Body of pancreas (tissue), 4 donors: ENCODE data around the gene C4orf51. TPM values are rescaled to one million over a fixed set of nuclear protein-coding genes. Genes with fewer than 3 reads are reported as not detected.
A peak's percentile ranks its signal among the peaks of the same experiment; 100 is the strongest.

Experiments used
- ATAC-seq: fragments of 150-250 bp; one replicate; pipeline ENCODE4 v1.9.1; 2016
- DNase-seq, 4 donors: peaks; one replicate each; pipeline ENCODE4 v3.0.0-alpha.2; 2019
- H3K27ac ChIP-seq, 4 donors: fragments of 200-600 bp; sonication (generic); 1 replicate in 3 of 4; 2 replicates in 1 of 4; pipeline versions ENCODE4 v1.5.1 to v1.6.1; 2016 to 2019; ENCODE audit warnings: mild to moderate bottlenecking in 1 of 4, mixed read lengths in 1 of 4, moderate library complexity in 1 of 4
- H3K27me3 ChIP-seq, 2 donors: fragments of 200-600 bp; sonication (generic); one replicate each; pipeline ENCODE4 v1.6.0; 2016; ENCODE audit warnings: mild to moderate bottlenecking in 1 of 2
- H3K36me3 ChIP-seq, 2 donors: fragments of 200-600 bp; sonication (generic); replicated peaks in 1 of 2; 2 replicates each; pipeline ENCODE4 v1.5.1; 2016; ENCODE audit warnings: low read depth in 2 of 2; ENCODE audit not compliant: insufficient read depth in 1 of 2
- H3K4me1 ChIP-seq: fragments of 200-600 bp; sonication (generic); one replicate; pipeline ENCODE4 v1.6.0; 2016
- H3K4me3 ChIP-seq, 2 donors: fragments of 200-600 bp; sonication (generic); 1 replicate in 1 of 2; 2 replicates in 1 of 2; pipeline ENCODE4 v1.5.1; 2016 to 2019
- H3K9me3 ChIP-seq, 3 donors: fragments of 200-600 bp; sonication (generic); 1 replicate in 2 of 3; 2 replicates in 1 of 3; pipeline ENCODE4 v1.5.1; 2016
- CTCF ChIP-seq, 7 experiments: fragments of 450-650 bp in 4 of 7; fragments of 200-600 bp in 3 of 7; sonication (generic) in 3 of 7; IDR thresholded peaks; one replicate each; pipeline ENCODE4 v1.5.1; 2016 to 2019; ENCODE audit warnings: antibody characterized with exemption in 7 of 7
- POLR2A ChIP-seq, 3 donors: fragments of 450-650 bp; IDR thresholded peaks; one replicate each; pipeline ENCODE4 v1.6.1; 2016; ENCODE audit warnings: antibody characterized with exemption in 3 of 3, mild to moderate bottlenecking in 2 of 3
- WGBS, 2 donors: methylation state at CpG; one replicate each; pipeline ENCODE4 v1.1.5; 2017; 5-methylcytosine and 5-hydroxymethylcytosine counted together
- intact Hi-C: fragments of 100-400 bp; cut with DNase I; formaldehyde crosslinking; loops from one replicate; pipeline ENCODE4 v1.15.1; 2023
- total RNA-seq, 2 donors: library from RNA; depleted of rRNA; stranded (reverse); fragments of >200 nt; gene quantifications; one replicate each; pipeline ENCODE4 v1.1.0, GENCODE V29; 2016

C4orf51 gene
- total RNA-seq, 2 donors from 2014 or later, result not detected

- Histone ChIP-seq H3K9me3 (no peaks in the 10 kb centered on the region), H3K4me3 (no peak overlapping the region), H3K27ac (no peak overlapping the region), H3K36me3 (no peaks in the 10 kb centered on the region), H3K4me1 (peaks cover 11% of the 10 kb centered on the region), H3K27me3 (no peaks in the 10 kb centered on the region)
- no peak for ATAC-seq
- WGBS, 2 donors, result 82 to 95% methylated on average over 3 of the region's 3 CpGs
- DNase-seq, result no peak
- intact Hi-C loops, result no loop called here
- no peak for TF ChIP-seq POLR2A (IDR thresholded peaks at IDR 0.05)
- TF ChIP-seq CTCF (IDR thresholded peaks at IDR 0.05), result no peak
Observed at GRCh38 chr4:145720656-145721055, 40.7 kb downstream of the C4orf51 start.

- Histone ChIP-seq H3K4me3 (no peak overlapping the region), H3K9me3 (no peaks in the 10 kb centered on the region), H3K36me3 (no peaks in the 10 kb centered on the region), H3K27ac (no peak overlapping the region), H3K4me1 (peaks cover 11% of the 10 kb centered on the region), H3K27me3 (no peaks in the 10 kb centered on the region)
- intact Hi-C loops, result no loop called here
- DNase-seq, result no peak
- TF ChIP-seq POLR2A (IDR thresholded peaks at IDR 0.05) (no peak), CTCF (IDR thresholded peaks at IDR 0.05) (no peak)
- ATAC-seq, result no peak
- WGBS, 2 donors, result 100% methylated on average over 1 of the region's 1 CpG
Observed at GRCh38 chr4:145722561-145722960, 42.6 kb downstream of the C4orf51 start.

DNA sequence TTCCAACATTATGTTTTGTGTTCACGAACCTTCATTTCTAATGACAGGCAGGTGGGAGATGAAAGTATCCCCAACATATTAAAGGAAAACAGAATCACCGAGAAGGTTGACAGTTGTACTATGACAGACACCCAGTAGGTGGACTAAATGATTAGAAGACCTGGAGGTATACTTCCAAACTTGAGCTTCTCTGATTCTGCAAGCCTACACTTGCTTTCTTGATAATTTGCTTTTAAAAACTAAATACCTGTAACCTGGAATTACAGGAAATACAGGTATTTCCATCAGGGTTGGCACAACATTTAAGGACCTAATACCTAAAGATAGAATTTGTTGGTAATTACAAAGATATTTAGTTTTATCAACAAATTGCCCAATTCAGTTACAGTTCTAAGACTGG is 43.4 kb downstream of the C4orf51 start:
- WGBS, 2 donors, result 62 to 64% methylated on average over 2 of the region's 2 CpGs
- DNase-seq (no peak), ATAC-seq (peak; percentile 38)
- intact Hi-C loops, result no loop called here
- Histone ChIP-seq H3K4me3 (no peak overlapping the region), H3K27me3 (no peaks in the 10 kb centered on the region), H3K27ac (no peak overlapping the region), H3K9me3 (no peaks in the 10 kb centered on the region), H3K36me3 (no peaks in the 10 kb centered on the region), H3K4me1 (peaks cover 11% of the 10 kb centered on the region)
- TF ChIP-seq CTCF (IDR thresholded peaks at IDR 0.05) (peak in 2 of 7 experiments; percentile 19 to 22), POLR2A (IDR thresholded peaks at IDR 0.05) (no peak)

GRCh38 chr4:145730026-145730425 is 50.1 kb downstream of the C4orf51 start:
- ATAC-seq, result no peak
- TF ChIP-seq POLR2A (IDR thresholded peaks at IDR 0.05), result no peak
- TF ChIP-seq CTCF (IDR thresholded peaks at IDR 0.05), result no peak
- H3K36me3 ChIP-seq, result no peaks in the 10 kb centered on the region
- WGBS, 2 donors, result 88 to 93% methylated on average over 5 of the region's 5 CpGs
- H3K4me1 ChIP-seq, result peaks cover 41% of the 10 kb centered on the region
- no peak overlapping the region for H3K27ac ChIP-seq
- H3K9me3 ChIP-seq, result no peaks in the 10 kb centered on the region
- H3K27me3 ChIP-seq, result no peaks in the 10 kb centered on the region
- intact Hi-C loops, result no loop called here
- H3K4me3 ChIP-seq, result no peak overlapping the region
- DNase-seq, result no peak

DNA sequence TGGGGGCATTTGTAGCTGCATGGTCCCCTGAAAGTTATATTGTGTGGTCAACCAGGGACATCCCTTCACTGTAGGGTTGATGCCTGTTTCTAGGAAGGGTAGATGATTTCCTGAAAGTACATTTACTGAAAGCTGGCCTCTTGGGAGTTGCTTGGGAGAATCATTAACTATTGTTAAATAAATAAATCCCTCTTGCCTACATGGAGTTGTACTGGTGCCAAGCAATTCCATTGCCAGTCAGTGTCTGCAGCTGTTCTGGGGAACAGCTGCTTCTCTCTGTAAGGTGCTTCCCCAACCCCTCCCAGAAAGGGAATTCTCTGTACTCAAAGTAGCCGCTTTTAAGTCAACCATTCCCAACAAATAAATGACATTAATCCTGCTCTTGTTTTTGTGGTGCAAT is 51.1 kb downstream of the C4orf51 start:
- DNase-seq (peak; percentile 72 to 91 (median 85)), ATAC-seq (peak; percentile 41)
- TF ChIP-seq CTCF (IDR thresholded peaks at IDR 0.05) (no peak), POLR2A (IDR thresholded peaks at IDR 0.05) (no peak)
- H3K4me3 ChIP-seq, result no peak overlapping the region
- no peaks in the 10 kb centered on the region for H3K9me3 ChIP-seq
- H3K4me1 ChIP-seq, result peaks cover 52% of the 10 kb centered on the region
- intact Hi-C loops, result no loop called here
- H3K27ac ChIP-seq, result peak overlapping the region in 3 of 4 donors; percentile 46 to 64 (median 51)
- WGBS, 2 donors, result 6 to 11% methylated on average over 1 of the region's 1 CpG
- no peaks in the 10 kb centered on the region for H3K27me3 ChIP-seq
- H3K36me3 ChIP-seq, result no peaks in the 10 kb centered on the region
